GM15510 (cell line): ENCODE data around the gene IFITM2.

Source experiments
- POLR2A ChIP-seq: IDR thresholded peaks from 3 replicates; pipeline ENCODE4 v1.6.1; 2011; ENCODE audit warnings: borderline replicate concordance; ENCODE audit not compliant: insufficient read length; ENCODE audit errors: extremely low read depth

IFITM2 gene

DNA sequence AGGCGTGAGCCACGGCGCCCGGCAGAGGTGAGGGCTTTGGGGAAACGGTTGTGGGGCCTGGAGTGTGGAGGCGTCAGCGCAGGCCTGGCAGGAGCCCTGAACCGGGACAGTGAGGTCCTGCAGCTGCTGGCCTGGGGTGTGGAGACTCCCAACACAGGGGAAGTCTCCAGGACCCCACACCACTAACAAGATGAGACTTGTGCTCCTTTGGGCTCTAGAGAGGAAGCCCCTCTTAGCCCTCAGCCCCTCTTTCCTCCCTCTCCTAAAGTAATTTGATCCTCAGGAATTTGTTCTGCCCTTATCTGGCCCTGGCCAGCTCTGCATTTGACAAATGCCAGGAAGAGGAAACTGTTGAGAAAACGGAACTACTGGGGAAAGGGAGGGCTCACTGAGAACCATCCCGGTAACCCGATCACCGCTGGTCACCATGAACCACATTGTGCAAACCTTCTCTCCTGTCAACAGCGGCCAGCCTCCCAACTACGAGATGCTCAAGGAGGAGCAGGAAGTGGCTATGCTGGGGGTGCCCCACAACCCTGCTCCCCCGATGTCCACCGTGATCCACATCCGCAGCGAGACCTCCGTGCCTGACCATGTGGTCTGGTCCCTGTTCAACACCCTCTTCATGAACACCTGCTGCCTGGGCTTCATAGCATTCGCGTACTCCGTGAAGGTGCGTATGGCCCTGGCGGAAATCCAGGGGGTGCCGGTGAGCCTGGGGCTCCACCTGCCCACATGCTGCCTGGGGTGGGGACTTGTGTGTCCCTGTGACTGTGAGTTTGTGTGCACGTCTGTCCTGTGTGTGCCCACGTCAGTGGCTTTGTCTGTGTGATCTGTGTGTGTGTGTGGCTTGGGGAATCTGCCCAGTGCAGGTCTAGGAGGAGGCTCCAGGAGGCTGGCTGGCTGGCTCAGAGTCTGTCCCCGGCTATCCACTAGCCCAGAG, at the start of gene IFITM2:
Gene IFITM2 (plus strand): TSS at position 51 of the 943 bp plus-strand sequence. CDS start 377 bp downstream, at position 428.
- peak; percentile 47 for TF ChIP-seq POLR2A

DNA sequence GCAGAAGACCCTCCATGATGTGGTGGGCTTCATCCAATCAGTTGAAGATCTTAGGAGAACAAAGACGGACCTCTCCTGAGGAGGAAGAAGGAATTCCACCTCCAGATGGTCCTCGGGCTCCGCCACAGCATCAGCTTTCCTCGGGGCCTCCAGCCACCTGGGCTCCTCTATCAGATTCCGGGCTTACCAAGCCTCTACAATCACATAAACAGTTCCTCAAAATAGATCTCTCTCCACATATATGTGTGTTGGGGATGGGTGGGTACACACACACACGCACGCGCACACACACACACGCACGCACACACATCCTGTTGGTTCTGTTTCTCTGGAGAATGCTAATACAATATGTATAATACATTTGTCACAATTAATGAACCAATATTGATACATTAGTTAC, 48.2 kb upstream of the IFITM2 start:
- TF ChIP-seq POLR2A, result no peak

DNA sequence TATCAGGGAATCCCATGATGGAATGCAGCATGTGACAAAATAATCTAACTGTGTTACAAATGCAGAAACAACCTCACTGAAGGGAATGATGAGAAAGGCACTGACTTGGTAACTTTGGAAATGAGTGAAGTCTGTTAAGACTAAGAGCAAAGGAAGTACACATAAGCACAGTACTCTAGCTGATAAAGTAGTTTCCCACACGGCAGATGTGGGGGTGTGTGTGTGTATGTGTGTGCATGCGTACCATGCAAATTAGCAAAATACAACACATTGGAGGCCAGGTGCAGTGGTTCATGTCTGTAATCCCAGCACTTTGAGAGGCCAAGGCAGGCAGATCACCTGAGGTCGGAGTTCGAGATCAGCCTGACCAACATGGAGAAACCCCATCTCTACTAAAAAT, 46.0 kb upstream of the IFITM2 start:
- no peak for TF ChIP-seq POLR2A

DNA sequence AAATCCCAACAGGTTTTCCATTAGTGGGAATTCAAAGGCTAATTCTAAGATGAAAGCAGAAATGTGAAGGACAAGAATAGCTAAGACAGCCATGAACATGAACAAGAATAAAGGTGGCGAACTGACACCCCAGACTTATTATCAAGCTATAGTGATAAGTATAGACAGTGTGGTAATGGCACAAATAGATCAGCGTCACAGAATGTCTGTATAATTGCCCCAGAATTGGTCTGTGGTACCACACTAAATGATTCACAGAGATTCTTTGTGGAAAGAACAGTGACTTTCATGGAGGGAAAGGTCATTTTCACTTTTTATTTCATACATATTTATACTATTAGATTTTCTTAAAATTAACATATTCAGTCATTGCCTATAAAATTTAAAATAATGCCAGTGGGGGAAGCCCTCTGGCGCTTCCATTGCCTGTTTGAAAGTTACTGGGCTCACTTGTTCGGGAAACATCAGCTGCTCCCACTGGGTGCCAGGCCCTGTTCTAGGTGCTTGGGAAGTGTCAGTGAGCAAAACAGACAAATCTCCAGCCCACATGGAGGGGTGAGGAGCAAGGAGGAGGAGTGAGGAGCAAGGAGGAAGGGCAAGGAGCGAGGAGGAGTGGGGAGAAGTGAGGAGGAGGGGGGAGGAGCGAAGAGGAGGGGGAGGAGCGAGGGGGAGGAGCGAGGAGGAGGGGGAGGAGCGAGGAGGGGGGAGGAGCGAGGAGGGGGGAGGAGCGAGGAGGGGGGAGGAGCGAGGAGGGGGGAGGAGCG, 40.8 kb upstream of the IFITM2 start:
- TF ChIP-seq POLR2A, result no peak

DNA sequence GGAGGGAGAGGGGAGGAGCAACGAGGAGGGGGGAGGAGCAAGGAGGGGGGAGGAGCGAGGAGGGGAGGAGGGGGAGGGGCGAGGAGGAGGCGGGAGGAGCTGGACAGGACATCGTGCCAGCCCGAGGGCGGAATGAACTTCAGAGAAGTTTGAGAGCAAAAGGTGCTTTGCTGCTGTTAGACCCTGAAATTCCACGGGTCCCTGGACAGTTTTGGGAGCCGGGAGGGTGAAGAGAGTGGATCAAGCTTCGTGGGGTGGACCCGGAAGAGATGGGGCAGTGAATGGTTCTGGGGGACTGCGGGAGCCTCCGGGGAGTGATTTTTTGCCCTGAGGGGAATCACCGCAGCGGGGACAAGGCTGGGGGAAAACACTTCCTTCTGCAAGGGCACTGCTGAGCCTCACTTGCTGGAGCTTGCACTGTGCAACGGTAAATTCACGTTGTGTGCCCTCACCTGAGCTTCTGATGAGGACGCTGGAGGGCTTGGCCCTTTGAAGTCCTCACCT, 40.1 kb upstream of the IFITM2 start:
- peak; percentile 55 for TF ChIP-seq POLR2A

DNA sequence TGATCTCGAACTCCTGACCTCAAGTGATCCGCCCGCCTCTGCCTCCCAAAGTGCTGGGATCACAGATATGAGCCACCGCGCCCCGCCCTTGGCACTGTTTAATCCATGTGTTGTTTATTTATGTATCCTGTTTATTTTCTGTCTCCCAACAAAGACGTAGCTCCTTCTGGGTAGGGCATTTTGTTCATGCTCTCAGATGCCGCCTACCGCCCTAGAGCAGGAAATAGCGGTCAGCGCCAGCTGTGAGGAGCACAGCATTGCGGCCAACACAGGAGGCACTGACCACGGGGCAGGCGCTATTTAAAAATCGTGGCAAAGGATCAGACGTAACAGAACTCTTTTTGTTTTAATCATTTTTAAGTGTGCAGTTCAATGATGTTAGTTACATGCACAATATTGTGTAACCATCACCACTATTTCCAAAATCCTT, 38.9 kb upstream of the IFITM2 start:
- peak; percentile 8 for TF ChIP-seq POLR2A

DNA sequence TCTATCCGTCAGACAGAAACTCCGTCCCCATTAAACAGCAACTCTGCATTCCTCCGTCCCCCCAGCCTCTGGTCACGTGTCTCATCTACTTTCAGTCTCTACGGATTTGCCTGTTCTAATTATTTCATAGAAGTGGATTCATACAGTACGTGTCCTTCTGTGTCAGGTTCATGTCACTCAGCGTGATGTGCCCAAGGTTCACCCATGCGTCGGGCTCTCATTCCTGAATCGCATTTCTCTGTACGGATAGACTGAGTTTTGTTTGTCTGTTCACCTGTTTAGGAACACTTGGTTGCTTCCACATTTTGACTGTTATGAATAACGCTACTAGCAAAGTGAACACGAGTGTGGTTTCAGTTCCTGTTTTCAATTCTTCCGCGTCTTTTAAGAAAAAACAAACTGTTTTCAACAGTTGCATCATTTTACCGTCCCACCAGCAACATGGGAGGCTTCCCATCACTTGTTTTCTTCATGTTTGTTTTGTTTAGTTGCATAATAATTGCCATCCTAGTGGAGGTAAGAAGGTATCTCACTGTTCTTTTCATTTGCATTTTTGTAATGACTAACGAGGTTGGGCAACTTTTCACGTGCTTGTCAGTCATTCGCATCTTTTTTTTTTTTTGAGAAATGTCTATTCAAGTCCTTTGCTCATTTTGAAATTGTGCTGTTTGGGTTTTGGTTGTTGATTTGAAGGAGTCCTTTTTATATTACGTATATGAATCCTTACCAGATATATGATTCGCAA, 38.3 kb upstream of the IFITM2 start:
- peak; percentile 36 for TF ChIP-seq POLR2A

DNA sequence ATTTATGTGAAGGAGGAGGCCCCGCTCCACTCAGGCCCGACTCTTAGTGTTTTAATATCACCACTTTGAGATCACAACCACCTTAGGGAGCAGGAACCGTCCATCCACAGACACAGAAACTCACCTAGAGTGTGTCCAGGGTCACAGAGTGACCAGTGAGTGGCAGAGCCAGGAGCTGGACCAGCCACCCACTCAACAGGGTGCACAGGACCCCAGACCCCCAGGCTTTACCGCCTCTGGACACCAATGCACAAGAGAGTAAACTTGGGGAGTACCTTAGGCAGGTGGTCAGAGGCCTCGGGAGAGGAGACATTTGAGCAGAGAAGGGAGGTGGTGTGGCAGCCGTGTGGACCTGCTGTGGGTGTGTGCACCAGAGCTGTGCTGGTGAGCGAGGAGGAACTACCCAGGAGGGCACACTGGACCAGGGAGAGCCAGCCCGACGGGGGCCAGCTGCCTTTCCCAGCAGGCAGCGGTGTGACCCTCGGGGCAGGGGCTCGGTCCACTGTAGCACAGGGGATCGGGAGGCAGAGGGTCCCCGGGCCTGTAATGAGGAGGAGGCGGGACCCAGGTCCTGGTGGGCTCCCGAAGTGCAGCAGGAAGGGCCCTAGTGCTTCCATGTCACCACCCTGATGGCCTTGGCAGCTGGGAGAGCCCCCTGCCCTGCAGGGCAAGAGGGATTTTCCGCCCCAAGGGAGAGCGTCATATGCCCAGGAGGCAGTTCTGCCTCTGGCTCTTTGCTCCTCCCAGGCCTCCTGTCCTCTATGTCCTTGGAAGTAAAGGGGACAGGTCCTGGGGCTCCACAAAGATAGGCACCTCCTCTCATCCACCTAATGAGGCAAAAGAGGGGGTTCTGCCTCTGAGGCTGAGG, 36.9 kb upstream of the IFITM2 start:
- no peak for TF ChIP-seq POLR2A

DNA sequence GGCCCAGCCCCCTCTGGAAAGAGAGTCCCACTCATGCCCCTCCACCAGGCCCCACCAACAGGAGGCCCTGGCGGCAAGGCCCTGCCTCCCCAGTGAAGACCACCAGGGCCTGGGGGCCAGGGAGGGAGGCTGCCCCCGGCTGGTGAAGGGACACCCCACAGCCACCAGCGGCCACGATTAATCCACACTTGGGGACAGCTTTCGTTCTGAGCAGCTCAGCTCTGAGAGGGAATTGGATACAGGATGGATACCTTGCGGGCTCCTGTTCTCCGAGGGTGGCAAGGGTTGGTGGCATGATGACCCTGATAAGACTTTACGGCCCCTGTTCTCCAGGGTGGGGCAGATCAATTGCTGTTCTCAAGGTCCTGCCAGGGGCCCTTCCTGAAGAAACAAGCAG, 36.3 kb upstream of the IFITM2 start:
- no peak for TF ChIP-seq POLR2A

DNA sequence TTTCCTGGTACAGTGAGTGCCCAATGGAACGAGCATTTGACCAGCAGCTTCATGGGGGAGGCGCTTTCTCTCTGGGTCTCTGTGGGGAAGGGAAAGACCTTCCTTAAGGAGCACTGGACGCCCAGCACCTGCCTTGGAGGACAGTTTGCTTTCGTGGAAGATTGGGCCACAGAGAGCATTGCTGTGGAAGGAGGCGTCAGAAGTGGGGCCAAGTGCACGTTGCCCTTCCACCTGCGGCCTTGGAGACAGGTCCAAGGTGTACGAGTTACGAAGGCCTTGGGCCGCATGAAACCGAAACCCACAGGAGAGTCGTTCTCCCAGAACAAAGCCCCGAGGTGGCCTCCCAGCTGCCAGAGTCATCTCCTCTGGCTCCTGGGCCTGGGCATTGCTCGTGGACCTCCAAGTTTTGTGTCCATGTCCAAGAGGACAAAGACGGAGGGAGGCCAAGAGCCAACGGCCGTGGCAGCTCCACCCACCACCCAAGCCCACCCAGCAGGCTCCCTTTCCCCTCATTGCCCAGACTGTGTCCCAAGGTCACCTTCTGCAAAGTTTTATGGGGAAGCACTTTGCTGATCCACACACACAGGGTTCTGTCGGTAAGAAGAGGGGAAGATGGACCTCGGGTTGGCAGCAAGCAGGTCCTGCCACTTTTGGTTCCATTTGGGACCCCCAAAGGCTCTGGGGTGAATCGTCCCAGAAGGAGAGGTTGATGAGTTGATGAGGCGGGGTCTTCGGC, 35.3 kb upstream of the IFITM2 start:
- TF ChIP-seq POLR2A, result no peak

DNA sequence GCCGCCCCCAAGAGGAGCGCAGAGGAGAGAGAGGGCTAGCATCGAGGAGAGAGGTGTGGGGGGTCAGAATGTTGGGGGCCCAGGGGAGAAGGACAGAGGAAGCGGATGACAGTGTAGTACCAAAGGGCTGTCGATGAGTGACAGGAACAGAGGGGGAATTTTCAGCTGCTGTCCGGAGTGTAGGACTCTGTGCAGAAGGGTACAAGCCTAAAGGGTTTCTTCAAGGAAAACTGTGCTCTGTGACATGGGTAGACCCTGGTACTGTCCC, 34.8 kb upstream of the IFITM2 start:
- TF ChIP-seq POLR2A, result no peak

DNA sequence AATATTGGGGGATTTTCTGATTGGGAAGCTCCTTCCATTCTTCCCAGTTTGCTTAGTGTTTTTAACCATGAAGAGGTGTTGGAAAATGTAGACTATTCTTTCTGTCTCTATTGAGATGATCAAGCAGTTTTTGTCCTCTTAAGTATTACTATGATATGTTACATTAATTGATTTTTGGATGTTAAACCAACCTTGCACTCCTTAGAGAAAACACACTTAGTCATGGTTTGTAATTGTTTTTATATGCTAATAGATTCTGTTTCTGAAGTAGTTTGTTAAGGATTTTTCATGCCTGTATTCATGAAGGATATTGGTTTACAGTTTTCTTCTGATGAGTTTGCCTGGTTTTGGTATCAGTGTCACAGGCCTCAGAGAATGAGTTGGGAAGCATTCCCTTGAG, 31.4 kb upstream of the IFITM2 start:
- no peak for TF ChIP-seq POLR2A
